Natural killer cell (primary cell): ENCODE results near the gene NUP133. TPM values are rescaled to one million over a fixed set of nuclear protein-coding genes. Genes with fewer than 3 reads are reported as not detected.

Source experiments
- ATAC-seq, 3 donors: fragments of 150-1000 bp in 2 of 3; fragments of 200-7000 bp in 1 of 3; cut with Tn5 transposase; 1 replicate in 1 of 3; 2 replicates in 2 of 3; pipeline ENCODE4 v1.10.0; 2021; ENCODE audit warnings: mild to moderate bottlenecking in 2 of 3, moderate library complexity in 2 of 3
- DNase-seq, 2 donors: peaks; one replicate each; pipeline versions ENCODE4 v3.0.0 to v3.0.0-alpha.2; 2013 to 2021; ENCODE audit warnings: mixed read lengths in 1 of 2
- H3K27ac ChIP-seq: one replicate; pipeline ENCODE4 v1.5.1; 2013; ENCODE audit warnings: mild to moderate bottlenecking, low read length
- H3K27me3 ChIP-seq: one replicate; pipeline ENCODE4 v1.6.1; 2013; ENCODE audit warnings: low read length; ENCODE audit not compliant: control insufficient read depth, insufficient read depth
- H3K36me3 ChIP-seq: one replicate; pipeline ENCODE4 v1.6.1; 2013; ENCODE audit warnings: low read length; ENCODE audit not compliant: control insufficient read depth, insufficient read depth
- H3K4me1 ChIP-seq: one replicate; pipeline ENCODE4 v1.6.1; 2013; ENCODE audit warnings: low read length; ENCODE audit not compliant: control insufficient read depth, insufficient read depth
- H3K4me3 ChIP-seq: one replicate; pipeline ENCODE4 v1.5.1; 2013; ENCODE audit warnings: low read length
- H3K9me3 ChIP-seq: one replicate; pipeline ENCODE4 v1.6.1; 2013; ENCODE audit warnings: low read length; ENCODE audit not compliant: control insufficient read depth, insufficient read depth
- H3K27ac Mint-ChIP-seq, 2 donors: one replicate each; pipeline ENCODE4 v1.8.0; 2022; ENCODE audit warnings: mild to moderate bottlenecking in 2 of 2, mixed read lengths in 2 of 2, moderate library complexity in 1 of 2
- H3K27me3 Mint-ChIP-seq, 2 donors: one replicate each; pipeline ENCODE4 v1.8.0; 2022; ENCODE audit warnings: low read depth in 2 of 2, mixed read lengths in 2 of 2
- H3K36me3 Mint-ChIP-seq: one replicate; pipeline ENCODE4 v1.8.0; 2022; ENCODE audit warnings: mixed read lengths
- H3K4me1 Mint-ChIP-seq, 2 donors: one replicate each; pipeline ENCODE4 v1.8.0; 2022; ENCODE audit warnings: mixed read lengths in 2 of 2
- H3K4me3 Mint-ChIP-seq: one replicate; pipeline ENCODE4 v1.8.0; 2022; ENCODE audit warnings: mild to moderate bottlenecking, moderate library complexity, mixed read lengths
- H3K9me3 Mint-ChIP-seq, 2 donors: one replicate each; pipeline ENCODE4 v1.8.0; 2022; ENCODE audit warnings: mixed read lengths in 2 of 2
- CTCF ChIP-seq: fragments of 200-600 bp; IDR thresholded peaks from one replicate; pipeline ENCODE4 v1.8.0; 2022; ENCODE audit warnings: antibody characterized with exemption
- WGBS: methylation state at CpG from one replicate; pipeline ENCODE4 v1.1.7; 2013; ENCODE audit warnings: missing lambda C conversion rate; ENCODE audit not compliant: insufficient coverage; 5-methylcytosine and 5-hydroxymethylcytosine counted together
- intact Hi-C: fragments of 100-400 bp; cut with micrococcal nuclease; formaldehyde crosslinking; loops from one replicate; pipeline ENCODE4 v1.14.2; 2022
- total RNA-seq, 4 donors: library from RNA; stranded (reverse); fragments of 120-200 nt in 1 of 4; gene quantifications; one replicate each; pipeline versions ENCODE4 v1.2.3 to v1.2.4, GENCODE V29; 2013 to 2022

NUP133 gene
- total RNA-seq, 3 donors from 2014 or later (not counting 1 experiment from before 2014, with no cell fraction given) = 34.5 to 40.1 (median 38.4) TPM

GRCh38 chr1:229553621-229554130, 45.5 kb upstream of the NUP133 start:
- WGBS = 95% methylated on average over 7 of the region's 7 CpGs
- intact Hi-C loops = no loop called here
- DNase-seq (no peak), ATAC-seq (no peak)
- no peaks in the 10 kb centered on the region for H3K27me3 Mint-ChIP-seq
- Histone ChIP-seq H3K4me3 (no peak overlapping the region), H3K36me3 (no peaks in the 10 kb centered on the region), H3K4me1 (peaks cover 16% of the 10 kb centered on the region), H3K27me3 (no peaks in the 10 kb centered on the region), H3K27ac (no peak overlapping the region), H3K9me3 (no peaks in the 10 kb centered on the region)
- TF ChIP-seq CTCF = no peak
- H3K36me3 Mint-ChIP-seq = no peaks in the 10 kb centered on the region
- no peaks in the 10 kb centered on the region for H3K9me3 Mint-ChIP-seq
- peak overlapping the region in 1 of 2 donors; percentile 60 for H3K27ac Mint-ChIP-seq
- H3K4me3 Mint-ChIP-seq = no peak overlapping the region
- peaks cover 49 to 50% of the 10 kb centered on the region in 2 donors for H3K4me1 Mint-ChIP-seq

DNA sequence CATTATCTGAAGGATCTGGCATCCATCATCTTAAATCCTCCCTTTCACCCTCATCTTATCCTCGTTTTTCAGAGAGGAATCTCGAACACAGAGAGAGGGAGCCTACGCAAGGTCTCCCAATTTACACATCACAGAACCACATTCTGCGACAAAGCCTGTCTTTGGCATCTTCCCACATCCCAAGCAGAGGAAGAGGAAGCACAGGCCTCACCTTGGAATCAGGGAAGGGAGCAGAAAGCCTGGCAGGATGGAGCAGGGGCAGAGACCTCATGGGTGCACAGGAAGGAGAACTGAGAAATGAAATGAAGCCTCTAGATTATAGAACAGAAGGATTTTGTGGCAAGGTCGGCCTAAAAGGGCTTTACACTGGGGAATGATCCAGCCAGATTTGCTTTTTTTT, 44.6 kb upstream of the NUP133 start:
- ATAC-seq = no peak
- no peaks in the 10 kb centered on the region for H3K9me3 ChIP-seq
- H3K4me1 Mint-ChIP-seq = peaks cover 49% of the 10 kb centered on the region in 2 donors
- H3K4me3 Mint-ChIP-seq = no peak overlapping the region
- H3K4me1 ChIP-seq = peaks cover 14% of the 10 kb centered on the region
- no peak for DNase-seq
- no peak overlapping the region for H3K27ac ChIP-seq
- no peak overlapping the region for H3K4me3 ChIP-seq
- no peaks in the 10 kb centered on the region for H3K9me3 Mint-ChIP-seq
- TF ChIP-seq CTCF = no peak
- WGBS = 89% methylated on average over 5 of the region's 5 CpGs
- H3K27me3 ChIP-seq = no peaks in the 10 kb centered on the region
- H3K36me3 ChIP-seq = no peaks in the 10 kb centered on the region
- intact Hi-C loops = no loop called here
- no peak overlapping the region for H3K27ac Mint-ChIP-seq
- no peaks in the 10 kb centered on the region for H3K27me3 Mint-ChIP-seq
- no peaks in the 10 kb centered on the region for H3K36me3 Mint-ChIP-seq

- H3K36me3 Mint-ChIP-seq = no peaks in the 10 kb centered on the region
- intact Hi-C loops = no loop called here
- no peak for TF ChIP-seq CTCF
- Histone ChIP-seq H3K4me1 (no peaks in the 10 kb centered on the region), H3K4me3 (no peak overlapping the region), H3K27me3 (no peaks in the 10 kb centered on the region), H3K9me3 (no peaks in the 10 kb centered on the region), H3K36me3 (peaks cover 13% of the 10 kb centered on the region), H3K27ac (no peak overlapping the region)
- ATAC-seq (no peak), DNase-seq (no peak)
- H3K4me3 Mint-ChIP-seq = no peak overlapping the region
- peak overlapping the region in 1 of 2 donors; percentile 25 for H3K27ac Mint-ChIP-seq
- H3K27me3 Mint-ChIP-seq = no peaks in the 10 kb centered on the region
- WGBS = 93% methylated on average over 3 of the region's 3 CpGs
- no peaks in the 10 kb centered on the region for H3K9me3 Mint-ChIP-seq
- peaks cover 31 to 35% of the 10 kb centered on the region in 2 donors for H3K4me1 Mint-ChIP-seq
These were observed 42.8 kb upstream of the NUP133 start for GRCh38 chr1:229550812-229551567.
